ENCODE measurements around the gene MRPL18. TPM values are rescaled to one million over a fixed set of nuclear protein-coding genes. Genes with fewer than 3 reads are reported as not detected.
A peak's percentile ranks its signal among the peaks of the same experiment; 100 is the strongest.

MRPL18 gene
- polyA plus RNA-seq, 1 donor from 2014 or later, result 105 TPM

DNA sequence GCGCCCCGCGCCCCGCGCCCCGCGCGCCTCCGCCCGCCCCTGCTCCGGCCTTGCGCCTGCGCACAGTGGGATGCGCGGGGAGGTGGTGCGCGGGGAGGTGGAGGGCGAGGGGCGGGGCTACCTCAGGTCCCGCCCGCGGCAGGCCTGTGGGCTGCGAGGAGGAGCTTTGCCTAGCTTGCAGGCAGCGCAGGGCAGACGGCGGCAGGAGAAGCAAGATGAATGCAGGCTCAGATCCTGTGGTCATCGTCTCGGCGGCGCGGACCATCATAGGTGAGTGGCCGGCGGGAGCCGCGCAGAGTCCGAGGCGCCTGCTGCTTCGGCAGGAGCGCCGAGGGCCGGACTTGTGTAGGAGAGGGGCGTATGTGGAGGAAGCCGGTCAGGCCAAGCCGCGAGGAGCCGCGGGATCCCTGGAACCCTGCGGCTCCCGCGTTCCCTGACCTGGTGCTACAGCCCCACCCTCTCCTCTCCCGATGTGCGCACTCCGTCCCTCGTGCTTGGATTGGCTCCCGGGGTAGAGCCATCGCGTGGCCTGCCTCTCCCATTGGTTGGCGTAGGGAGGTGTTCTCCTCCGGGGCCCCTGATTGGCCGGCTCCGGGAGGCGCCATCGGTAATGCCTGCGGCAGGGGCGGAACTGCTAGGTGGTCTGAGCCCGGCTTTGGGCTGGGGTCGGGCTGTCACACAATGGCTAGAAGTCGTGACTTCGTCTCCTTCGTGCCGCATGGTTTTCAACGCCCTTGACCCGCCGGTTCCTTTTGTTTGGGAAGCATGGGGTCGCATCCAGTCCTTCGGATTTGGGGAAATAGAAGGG lies 28.2 kb upstream of the MRPL18 start, which contains the start of gene ACAT2:
Gene ACAT2 (plus strand): TSS at position 173 of the 808 bp plus-strand sequence. CDS start 43 bp downstream, at position 216.
- H4K20me1 ChIP-seq (ENCODE audit: insufficient read depth), result no peaks in the 10 kb centered on the region
- no peaks in the 10 kb centered on the region for H3K9me2 ChIP-seq (ENCODE audit: insufficient read depth, low read length)
- peaks cover 25% of the 10 kb centered on the region for H3K79me2 ChIP-seq (replicated peaks; ENCODE audit: insufficient read depth, low read length)
- TF ChIP-seq MXI1 (conservative IDR thresholded peaks at IDR 0.05; ENCODE audit: poor library complexity, severe bottlenecking), result peak; percentile 73
- no peak for TF ChIP-seq EZH2 (IDR thresholded peaks at IDR 0.05; ENCODE audit: borderline replicate concordance, insufficient read depth, low read length, poor library complexity, severe bottlenecking)
- TF ChIP-seq TAF1 (IDR thresholded peaks at IDR 0.05; ENCODE audit: low read depth), result peak; percentile 85
- TF ChIP-seq RAD21 (conservative IDR thresholded peaks at IDR 0.05), result no peak
- TF ChIP-seq, protein P1, sequence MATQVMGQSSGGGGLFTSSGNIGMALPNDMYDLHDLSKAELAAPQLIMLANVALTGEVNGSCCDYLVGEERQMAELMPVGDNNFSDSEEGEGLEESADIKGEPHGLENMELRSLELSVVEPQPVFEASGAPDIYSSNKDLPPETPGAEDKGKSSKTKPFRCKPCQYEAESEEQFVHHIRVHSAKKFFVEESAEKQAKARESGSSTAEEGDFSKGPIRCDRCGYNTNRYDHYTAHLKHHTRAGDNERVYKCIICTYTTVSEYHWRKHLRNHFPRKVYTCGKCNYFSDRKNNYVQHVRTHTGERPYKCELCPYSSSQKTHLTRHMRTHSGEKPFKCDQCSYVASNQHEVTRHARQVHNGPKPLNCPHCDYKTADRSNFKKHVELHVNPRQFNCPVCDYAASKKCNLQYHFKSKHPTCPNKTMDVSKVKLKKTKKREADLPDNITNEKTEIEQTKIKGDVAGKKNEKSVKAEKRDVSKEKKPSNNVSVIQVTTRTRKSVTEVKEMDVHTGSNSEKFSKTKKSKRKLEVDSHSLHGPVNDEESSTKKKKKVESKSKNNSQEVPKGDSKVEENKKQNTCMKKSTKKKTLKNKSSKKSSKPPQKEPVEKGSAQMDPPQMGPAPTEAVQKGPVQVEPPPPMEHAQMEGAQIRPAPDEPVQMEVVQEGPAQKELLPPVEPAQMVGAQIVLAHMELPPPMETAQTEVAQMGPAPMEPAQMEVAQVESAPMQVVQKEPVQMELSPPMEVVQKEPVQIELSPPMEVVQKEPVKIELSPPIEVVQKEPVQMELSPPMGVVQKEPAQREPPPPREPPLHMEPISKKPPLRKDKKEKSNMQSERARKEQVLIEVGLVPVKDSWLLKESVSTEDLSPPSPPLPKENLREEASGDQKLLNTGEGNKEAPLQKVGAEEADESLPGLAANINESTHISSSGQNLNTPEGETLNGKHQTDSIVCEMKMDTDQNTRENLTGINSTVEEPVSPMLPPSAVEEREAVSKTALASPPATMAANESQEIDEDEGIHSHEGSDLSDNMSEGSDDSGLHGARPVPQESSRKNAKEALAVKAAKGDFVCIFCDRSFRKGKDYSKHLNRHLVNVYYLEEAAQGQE (IDR thresholded peaks at IDR 0.05; ENCODE audit: borderline replicate concordance), result peak; percentile 79
- peak; percentile 64 for TF ChIP-seq EP300 (conservative IDR thresholded peaks at IDR 0.05; ENCODE audit: poor library complexity, severe bottlenecking)
- TF ChIP-seq CTCF (IDR thresholded peaks at IDR 0.05; ENCODE audit: poor library complexity, severe bottlenecking), result peak; percentile 39
- TF ChIP-seq POLR2AphosphoS5 (IDR thresholded peaks at IDR 0.05), result peak; percentile 90
- TF ChIP-seq SMC3 (conservative IDR thresholded peaks at IDR 0.05; ENCODE audit: poor library complexity), result no peak
- H3K4me2 ChIP-seq (ENCODE audit: low read length), result peak within 1 kb of the TSS; percentile 86
- no peaks in the 10 kb centered on the region for H3F3A ChIP-seq (ENCODE audit: insufficient read depth, low read length, poor library complexity, severe bottlenecking)
- H3K9ac ChIP-seq (ENCODE audit: low read length), result peak within 1 kb of the TSS; percentile 98
- H3K27me3 ChIP-seq (ENCODE audit: insufficient read depth, low read depth, low read length), result no peaks in the 10 kb centered on the region
- peak within 1 kb of the TSS; percentile 85 for H2AFZ ChIP-seq (ENCODE audit: low read depth, low read length)
- H3K27ac ChIP-seq (ENCODE audit: low read length), result peak within 1 kb of the TSS; percentile 98
- peaks cover 9% of the 10 kb centered on the region for H3K36me3 ChIP-seq (ENCODE audit: insufficient read depth, low read length)
- H3K9me3 ChIP-seq (ENCODE audit: low read length), result no peaks in the 10 kb centered on the region
- H3K4me3 ChIP-seq (ENCODE audit: low read length), result peak within 1 kb of the TSS; percentile 91

- no peaks in the 10 kb centered on the region for H3K9me3 ChIP-seq (ENCODE audit: low read length)
- H3K9ac ChIP-seq (ENCODE audit: low read length), result peak overlapping the region; percentile 98
- peak overlapping the region; percentile 98 for H3K27ac ChIP-seq (ENCODE audit: low read length)
- no peaks in the 10 kb centered on the region for H3K9me2 ChIP-seq (ENCODE audit: insufficient read depth, low read length)
- H3K27me3 ChIP-seq (ENCODE audit: insufficient read depth, low read depth, low read length), result no peaks in the 10 kb centered on the region
- H3K79me2 ChIP-seq (replicated peaks; ENCODE audit: insufficient read depth, low read length), result peaks cover 25% of the 10 kb centered on the region
- TF ChIP-seq MXI1 (conservative IDR thresholded peaks at IDR 0.05; ENCODE audit: poor library complexity, severe bottlenecking) (peak; percentile 5), EP300 (conservative IDR thresholded peaks at IDR 0.05; ENCODE audit: poor library complexity, severe bottlenecking) (no peak)
- H3K4me3 ChIP-seq (ENCODE audit: low read length), result peak overlapping the region; percentile 91
- H3K4me2 ChIP-seq (ENCODE audit: low read length), result peak overlapping the region; percentile 86
- H3K36me3 ChIP-seq (ENCODE audit: insufficient read depth, low read length), result peaks cover 14% of the 10 kb centered on the region
- no peaks in the 10 kb centered on the region for H4K20me1 ChIP-seq (ENCODE audit: insufficient read depth)
- peak overlapping the region; percentile 85 for H2AFZ ChIP-seq (ENCODE audit: low read depth, low read length)
- no peaks in the 10 kb centered on the region for H3F3A ChIP-seq (ENCODE audit: insufficient read depth, low read length, poor library complexity, severe bottlenecking)
These were observed 27.5 kb upstream of the MRPL18 start for GRCh38 chr6:159762681-159763293.
